IPS DF 6.9 (cell line): ENCODE measurements around the gene TMPRSS6.

Experiments used
- DNase-seq: peaks from one replicate; pipeline ENCODE4 v3.0.0-alpha.2; 2013; ENCODE audit warnings: low read depth, low spot score
- H3K27ac ChIP-seq: one replicate; pipeline ENCODE4 v1.5.1; 2013; ENCODE audit warnings: low read length, control low read depth
- H3K27me3 ChIP-seq: 2 replicates; pipeline ENCODE4 v1.6.1; 2013; ENCODE audit warnings: mild to moderate bottlenecking, low read length; ENCODE audit not compliant: control insufficient read depth, insufficient read depth
- H3K36me3 ChIP-seq: 2 replicates; pipeline ENCODE4 v1.6.1; 2013; ENCODE audit warnings: low read length; ENCODE audit not compliant: control insufficient read depth, insufficient read depth
- H3K4me1 ChIP-seq: 2 replicates; pipeline ENCODE4 v1.6.1; 2013; ENCODE audit warnings: low read length; ENCODE audit not compliant: control insufficient read depth, insufficient read depth
- H3K4me3 ChIP-seq: 2 replicates; pipeline ENCODE4 v1.5.1; 2013; ENCODE audit warnings: mild to moderate bottlenecking, low read length
- H3K9me3 ChIP-seq: 2 replicates; pipeline ENCODE4 v1.6.1; 2013; ENCODE audit warnings: low read length, inconsistent platforms; ENCODE audit not compliant: control insufficient read depth, insufficient read depth
- WGBS: extraction: QIAGEN DNeasy Blood & Tissue Kit; methylation state at CpG from one replicate; pipeline ENCODE4 v1.1.7; 2013; ENCODE audit warnings: mixed read lengths, missing lambda C conversion rate; ENCODE audit not compliant: insufficient read length, insufficient coverage; 5-methylcytosine and 5-hydroxymethylcytosine counted together

TMPRSS6 gene

GRCh38 chr22:37101311-37102066 lies 8.0 kb downstream of the TMPRSS6 start:
- no peak for DNase-seq
- peaks cover 1% of the 10 kb centered on the region for H3K4me1 ChIP-seq
- WGBS = no CpG with 5 or more reads among the region's 10 CpGs
- H3K27ac ChIP-seq = no peak overlapping the region
- H3K36me3 ChIP-seq = no peaks in the 10 kb centered on the region
- no peaks in the 10 kb centered on the region for H3K9me3 ChIP-seq
- H3K27me3 ChIP-seq = peaks cover 12% of the 10 kb centered on the region
- H3K4me3 ChIP-seq = no peak overlapping the region

- Histone ChIP-seq H3K27ac (no peak overlapping the region), H3K9me3 (no peaks in the 10 kb centered on the region), H3K36me3 (no peaks in the 10 kb centered on the region), H3K27me3 (peaks cover 13% of the 10 kb centered on the region), H3K4me1 (peaks cover 1% of the 10 kb centered on the region), H3K4me3 (no peak overlapping the region)
- DNase-seq = no peak
- WGBS = no CpG with 5 or more reads among the region's 8 CpGs
Measured at GRCh38 chr22:37100589-37101127, 8.9 kb downstream of the TMPRSS6 start.

- WGBS = no CpG with 5 or more reads among the region's 10 CpGs
- H3K36me3 ChIP-seq = no peaks in the 10 kb centered on the region
- no peaks in the 10 kb centered on the region for H3K9me3 ChIP-seq
- no peak for DNase-seq
- H3K27ac ChIP-seq = no peak overlapping the region
- peaks cover 1% of the 10 kb centered on the region for H3K4me1 ChIP-seq
- no peak overlapping the region for H3K4me3 ChIP-seq
- peaks cover 13% of the 10 kb centered on the region for H3K27me3 ChIP-seq
Measured at GRCh38 chr22:37098976-37099591, 10.4 kb downstream of the TMPRSS6 start.

GRCh38 chr22:37097346-37097745 lies 12.2 kb downstream of the TMPRSS6 start:
- H3K9me3 ChIP-seq = no peaks in the 10 kb centered on the region
- H3K4me1 ChIP-seq = peaks cover 1% of the 10 kb centered on the region; the same call in 1 of the 2 replicates
- H3K27me3 ChIP-seq = peaks cover 13% of the 10 kb centered on the region
- no peaks in the 10 kb centered on the region for H3K36me3 ChIP-seq
- DNase-seq = no peak
- H3K27ac ChIP-seq = no peak overlapping the region
- H3K4me3 ChIP-seq = peak overlapping the region; percentile 8; the same call in 1 of the 2 replicates
- no CpG with 5 or more reads among the region's 13 CpGs for WGBS

GRCh38 chr22:37095113-37095512 lies 14.4 kb downstream of the TMPRSS6 start:
- no peak overlapping the region for H3K4me3 ChIP-seq
- H3K4me1 ChIP-seq = peaks cover 3% of the 10 kb centered on the region; the same call in 1 of the 2 replicates
- no peak for DNase-seq
- H3K9me3 ChIP-seq = no peaks in the 10 kb centered on the region
- WGBS = no CpG with 5 or more reads among the region's 11 CpGs
- no peak overlapping the region for H3K27ac ChIP-seq
- peaks cover 13% of the 10 kb centered on the region for H3K27me3 ChIP-seq
- H3K36me3 ChIP-seq = no peaks in the 10 kb centered on the region

GRCh38 chr22:37094239-37094638 lies 15.3 kb downstream of the TMPRSS6 start:
- H3K9me3 ChIP-seq = no peaks in the 10 kb centered on the region
- H3K27me3 ChIP-seq = peaks cover 13% of the 10 kb centered on the region
- no peak for DNase-seq
- no peak overlapping the region for H3K27ac ChIP-seq
- no peaks in the 10 kb centered on the region for H3K36me3 ChIP-seq
- no CpG with 5 or more reads among the region's 1 CpG for WGBS
- H3K4me3 ChIP-seq = no peak overlapping the region
- peaks cover 3% of the 10 kb centered on the region; the same call in 1 of the 2 replicates for H3K4me1 ChIP-seq

- Histone ChIP-seq H3K27ac (no peak overlapping the region), H3K4me3 (no peak overlapping the region), H3K9me3 (no peaks in the 10 kb centered on the region), H3K27me3 (peaks cover 8% of the 10 kb centered on the region), H3K4me1 (peaks cover 2% of the 10 kb centered on the region; the same call in 1 of the 2 replicates), H3K36me3 (no peaks in the 10 kb centered on the region)
- WGBS = no CpG with 5 or more reads among the region's 6 CpGs
- DNase-seq = no peak
Measured at GRCh38 chr22:37092997-37093396, 16.5 kb downstream of the TMPRSS6 start.

GRCh38 chr22:37091994-37092393 lies 17.5 kb downstream of the TMPRSS6 start:
- H3K4me1 ChIP-seq = peaks cover 2% of the 10 kb centered on the region; the same call in 1 of the 2 replicates
- no peak overlapping the region for H3K27ac ChIP-seq
- no CpG with 5 or more reads among the region's 7 CpGs for WGBS
- H3K9me3 ChIP-seq = no peaks in the 10 kb centered on the region
- no peak overlapping the region for H3K4me3 ChIP-seq
- DNase-seq = no peak
- H3K27me3 ChIP-seq = peaks cover 3% of the 10 kb centered on the region; the same call in 1 of the 2 replicates
- no peaks in the 10 kb centered on the region for H3K36me3 ChIP-seq

- DNase-seq = no peak
- no CpG with 5 or more reads among the region's 9 CpGs for WGBS
- no peaks in the 10 kb centered on the region for H3K27me3 ChIP-seq
- no peaks in the 10 kb centered on the region for H3K36me3 ChIP-seq
- H3K27ac ChIP-seq = no peak overlapping the region
- H3K9me3 ChIP-seq = no peaks in the 10 kb centered on the region
- no peak overlapping the region for H3K4me3 ChIP-seq
- H3K4me1 ChIP-seq = peaks cover 2% of the 10 kb centered on the region; the same call in 1 of the 2 replicates
Measured at GRCh38 chr22:37090920-37091695, 18.4 kb downstream of the TMPRSS6 start.

GRCh38 chr22:37089434-37089833 lies 20.1 kb downstream of the TMPRSS6 start:
- no CpG with 5 or more reads among the region's 12 CpGs for WGBS
- Histone ChIP-seq H3K4me3 (no peak overlapping the region), H3K36me3 (no peaks in the 10 kb centered on the region), H3K27me3 (no peaks in the 10 kb centered on the region), H3K9me3 (no peaks in the 10 kb centered on the region), H3K27ac (no peak overlapping the region), H3K4me1 (peaks cover 2% of the 10 kb centered on the region; the same call in 1 of the 2 replicates)
- DNase-seq = no peak
